ENCODE results near the gene NELFB.
A peak's percentile ranks its signal among the peaks of the same experiment; 100 is the strongest.

Gene NELFB

GRCh38 chr9:137254624-137255447 lies at the start of gene NELFB:
TSS of gene NELFB (plus strand) at chr9:137255327.
- peak; percentile 96 for DNase-seq

DNA sequence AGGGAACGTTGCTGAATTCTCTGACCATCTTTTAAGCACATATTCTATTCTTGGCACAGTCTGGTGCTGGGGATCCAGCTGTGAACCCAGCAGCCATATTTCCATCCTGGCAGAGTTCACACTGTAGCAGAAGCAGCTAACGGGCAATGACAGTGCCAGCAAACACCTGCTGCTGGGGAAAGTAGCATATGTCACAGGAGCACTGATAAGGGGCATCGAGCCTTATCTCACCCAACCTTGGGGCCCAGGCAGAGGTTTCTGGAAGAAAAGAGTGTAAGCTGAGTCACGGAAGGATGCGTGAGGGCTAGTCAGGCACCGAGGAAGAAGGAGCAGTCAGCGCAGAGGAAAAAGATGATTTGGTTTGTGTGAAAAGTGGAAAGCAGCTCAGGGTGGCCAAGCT lies 48.5 kb upstream of the NELFB start:
- DNase-seq = no peak

GRCh38 chr9:137211532-137211931 lies 43.6 kb upstream of the NELFB start:
- DNase-seq = no peak

- no peak for DNase-seq
Measured at GRCh38 chr9:137212520-137212919, 42.6 kb upstream of the NELFB start.

- DNase-seq = no peak
Measured at GRCh38 chr9:137213160-137214060, 41.7 kb upstream of the NELFB start.

DNA sequence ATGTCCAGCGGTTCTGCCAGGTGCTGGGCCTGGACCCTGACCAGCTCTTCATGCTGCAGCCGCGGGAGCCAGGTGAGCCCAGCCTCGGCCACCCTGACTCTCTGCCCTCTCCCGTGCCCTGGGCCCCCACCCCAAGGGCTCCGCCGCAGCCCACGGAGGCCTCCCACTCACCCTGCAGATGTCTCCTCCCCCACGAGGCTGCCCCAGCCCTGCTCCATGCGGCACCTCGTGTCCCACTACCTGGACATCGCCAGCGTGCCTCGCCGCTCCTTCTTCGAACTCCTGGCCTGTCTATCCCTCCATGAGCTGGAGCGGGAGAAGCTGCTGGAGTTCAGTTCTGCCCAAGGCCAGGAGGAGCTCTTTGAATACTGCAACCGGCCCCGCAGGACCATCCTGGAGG lies 40.5 kb upstream of the NELFB start:
- DNase-seq = no peak

DNA sequence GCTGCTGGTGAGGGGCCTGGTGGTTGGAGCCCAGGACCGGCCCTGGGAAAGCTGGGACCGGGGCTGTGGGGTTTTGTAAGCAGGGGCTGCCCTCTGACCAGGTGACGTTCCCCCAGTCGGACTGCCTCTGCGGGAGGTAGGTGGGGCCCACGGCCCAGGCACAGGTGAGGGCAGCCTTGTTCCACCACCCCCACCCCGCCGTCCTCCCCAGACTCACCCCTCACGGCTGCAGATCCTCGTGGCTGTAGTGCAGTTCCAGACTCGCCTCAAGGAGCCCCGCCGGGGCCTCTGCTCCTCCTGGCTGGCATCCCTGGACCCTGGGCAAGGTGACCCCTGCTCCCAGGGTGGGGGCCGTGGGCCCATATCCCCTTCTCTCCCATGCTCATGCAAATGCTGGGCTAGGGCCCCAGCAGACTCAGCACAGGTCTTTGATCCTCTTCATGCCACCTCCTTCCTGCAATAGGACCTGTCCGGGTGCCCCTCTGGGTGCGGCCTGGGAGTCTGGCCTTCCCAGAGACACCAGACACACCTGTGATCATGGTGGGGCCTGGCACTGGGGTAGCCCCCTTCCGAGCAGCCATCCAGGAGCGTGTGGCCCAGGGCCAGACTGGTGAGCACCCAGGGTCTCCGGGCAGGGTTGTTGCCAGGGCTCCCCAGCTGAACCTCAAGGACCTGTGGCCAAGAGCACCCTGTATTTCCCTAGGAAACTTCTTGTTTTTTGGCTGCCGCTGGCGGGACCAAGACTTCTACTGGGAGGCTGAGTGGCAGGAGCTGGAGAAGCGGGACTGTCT lies 39.7 kb upstream of the NELFB start:
- DNase-seq = no peak

GRCh38 chr9:137216188-137216965 lies 38.8 kb upstream of the NELFB start:
- no peak for DNase-seq

- DNase-seq = peak; percentile 30
Measured at GRCh38 chr9:137217276-137218211, 37.6 kb upstream of the NELFB start.

- no peak for DNase-seq
Measured at GRCh38 chr9:137218212-137218753, 36.8 kb upstream of the NELFB start.

DNA sequence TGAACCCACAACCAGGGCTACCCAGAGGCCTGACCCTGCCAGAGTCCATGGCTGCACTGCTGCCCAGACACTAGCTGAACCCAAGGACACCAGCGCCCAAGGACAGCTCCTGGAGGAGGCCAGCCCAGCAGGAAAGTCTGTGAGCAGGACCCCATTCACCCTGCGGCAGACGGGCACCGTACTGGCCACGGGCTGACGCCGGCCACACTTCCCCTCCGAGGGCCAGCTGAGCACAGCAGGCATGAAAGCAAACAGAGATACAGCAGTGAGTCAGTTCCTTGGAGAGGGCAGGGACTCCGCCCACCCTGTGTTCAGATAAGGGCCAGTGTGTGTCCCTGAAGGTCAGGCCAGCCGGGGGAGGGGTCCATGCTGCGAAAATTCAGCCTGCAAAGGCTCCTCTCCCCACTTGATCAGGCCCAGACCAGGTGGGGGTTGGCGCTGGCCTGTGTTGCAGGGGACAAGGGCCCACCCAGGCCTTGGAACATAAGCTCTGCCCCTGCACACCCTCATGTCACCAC lies 36.3 kb upstream of the NELFB start:
- DNase-seq = no peak

DNA sequence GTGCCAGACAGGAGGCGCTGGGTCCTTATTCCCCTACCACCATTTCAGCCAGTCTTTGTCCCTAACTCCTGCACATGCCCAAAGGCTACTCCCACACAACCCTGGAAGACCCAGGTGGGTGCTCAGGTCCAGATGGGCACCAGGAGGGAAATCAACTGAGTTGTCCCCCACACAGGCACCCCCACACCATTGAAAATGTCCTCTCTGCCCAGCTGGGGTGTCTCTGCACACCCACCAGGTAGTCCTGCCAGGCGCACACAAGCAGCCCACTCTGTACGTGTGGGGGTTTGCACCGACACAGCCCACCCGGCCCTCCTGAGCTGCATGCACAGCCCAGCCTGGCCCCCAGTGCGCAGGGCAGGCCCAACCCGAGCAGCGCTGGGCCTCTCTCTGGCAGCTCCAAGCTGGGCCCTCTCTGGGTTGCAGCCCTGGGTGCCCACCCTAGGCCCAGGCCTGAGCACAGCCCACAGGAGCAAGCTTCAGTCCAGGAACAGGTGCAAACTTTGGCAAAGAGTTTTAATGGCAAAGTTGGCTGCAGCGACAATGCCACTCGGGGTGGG lies 35.3 kb upstream of the NELFB start:
- DNase-seq = no peak

DNA sequence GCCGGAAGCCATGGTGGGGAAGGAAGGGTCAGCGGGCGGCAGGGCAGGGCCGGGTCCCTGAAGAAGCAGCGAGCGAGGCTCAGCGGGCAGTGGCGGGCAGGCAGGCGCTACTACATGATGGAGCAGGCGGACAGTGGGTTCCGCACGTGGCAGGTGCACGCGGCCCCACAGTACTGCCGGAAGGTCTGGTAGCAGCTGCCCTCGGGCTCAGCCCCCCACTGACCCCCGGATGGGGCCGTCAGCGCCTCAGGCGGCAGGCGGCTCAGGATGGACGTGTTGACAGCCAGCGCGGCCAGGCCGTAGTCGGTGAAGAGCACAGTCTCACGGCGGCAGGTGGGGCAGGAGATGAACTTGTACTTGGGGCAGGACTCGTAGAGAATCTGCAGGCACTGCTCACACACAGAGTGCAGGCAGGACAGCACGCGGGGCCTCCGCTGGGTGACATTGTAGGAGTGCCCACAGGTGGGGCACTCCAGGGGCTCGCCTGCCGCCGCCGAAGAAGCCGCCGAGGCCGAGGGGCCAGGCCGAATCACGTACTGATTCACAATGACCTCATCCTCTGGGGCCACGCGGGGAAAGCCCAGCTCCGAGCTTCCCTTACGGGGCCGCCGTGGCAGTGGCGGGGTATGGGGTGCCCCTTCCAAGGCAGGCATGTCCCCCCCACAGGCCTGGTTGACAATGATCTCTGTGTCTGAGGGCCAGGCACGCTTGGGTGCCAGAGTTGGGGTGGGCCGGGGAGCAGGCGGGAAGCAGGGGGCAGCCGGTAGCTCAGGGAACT lies 34.6 kb upstream of the NELFB start:
- no peak for DNase-seq

DNA sequence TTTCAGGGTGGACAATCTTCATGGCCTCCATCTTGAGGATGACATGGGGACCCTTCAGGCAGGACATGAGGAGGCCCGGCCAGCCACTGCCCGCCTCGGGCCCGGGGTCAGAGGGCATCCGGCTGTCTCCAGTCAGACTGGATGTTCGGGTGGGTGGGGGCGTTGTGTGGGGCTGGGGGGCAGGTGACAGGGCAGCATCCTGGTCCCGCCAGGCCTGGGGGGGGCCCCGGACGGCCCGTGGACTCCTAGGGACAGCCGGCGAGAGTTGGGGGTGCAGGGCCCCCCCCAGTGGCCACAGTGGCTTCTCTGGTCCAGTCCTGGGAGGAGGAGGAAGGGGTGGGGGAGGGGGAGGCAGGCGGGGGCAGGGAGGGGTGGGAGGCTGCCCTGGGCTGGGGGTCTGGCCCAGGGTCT lies 34.0 kb upstream of the NELFB start:
- DNase-seq = no peak

- peak; percentile 39 for DNase-seq
Measured at GRCh38 chr9:137221506-137222111, 33.5 kb upstream of the NELFB start.

DNA sequence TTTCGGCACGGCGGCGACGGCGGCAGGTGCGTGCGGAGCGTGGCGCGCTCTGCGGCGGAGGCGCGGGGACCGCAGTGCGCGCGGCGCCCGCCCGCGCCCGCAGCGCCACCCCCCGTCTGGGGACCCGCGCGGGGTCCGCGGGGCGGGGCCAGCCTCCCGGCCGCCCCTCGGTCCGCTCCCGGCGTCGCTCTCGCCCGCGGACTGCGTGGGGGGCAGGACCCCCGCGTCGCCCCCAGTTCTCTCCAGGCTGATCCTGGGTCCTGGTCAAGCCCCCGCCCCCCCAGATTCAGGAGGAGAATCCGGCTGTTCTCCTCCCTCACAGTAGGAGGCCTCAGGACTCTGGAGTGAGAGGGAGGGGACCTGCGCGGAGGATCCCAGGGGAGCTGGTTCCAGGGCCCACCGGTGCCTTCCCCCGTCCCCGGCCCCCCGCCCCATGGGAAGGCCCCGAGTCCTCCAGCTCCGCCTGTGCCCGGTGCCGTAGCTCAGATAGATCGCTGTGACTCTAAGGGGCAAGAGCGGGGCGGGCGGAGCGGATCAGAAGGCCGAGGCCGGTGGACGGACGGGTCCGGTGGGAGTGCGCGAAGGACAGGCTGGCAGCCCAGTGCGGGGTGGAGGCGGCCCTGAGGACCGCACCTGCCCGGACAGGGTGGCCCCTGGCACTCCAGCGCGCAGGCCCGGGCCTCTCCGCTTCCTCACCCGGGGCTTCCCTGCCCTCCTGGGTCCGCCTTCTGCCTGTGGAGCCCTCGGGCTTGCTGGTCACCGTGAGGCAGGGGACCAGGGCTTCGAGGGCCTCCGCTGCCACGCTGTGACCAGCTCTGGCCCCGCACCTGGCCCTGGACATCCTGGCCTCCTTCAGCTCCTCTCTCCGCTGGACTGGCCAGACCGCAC lies 32.7 kb upstream of the NELFB start, which contains the start of gene RNF208:
TSS of gene RNF208 (minus strand) at position 51 of the 888 bp plus-strand sequence. CDS start 1,028 bp downstream, outside the sequence.
- peak; percentile 14 for DNase-seq

Measured in CD4-positive, alpha-beta T cell treated with Interleukin-6 for 4 hours (primary cell).